ENCODE measurements around the gene NLRP1. TPM values are rescaled to one million over a fixed set of nuclear protein-coding genes. Genes with fewer than 3 reads are reported as not detected.
"Not testable (repeated sequence)": the region's sequence is repeated elsewhere in the genome, so short reads cannot be mapped to it uniquely, and the experiment has no call there.

Gene NLRP1
- total RNA-seq, 1 donor from 2014 or later, result 5.8 TPM

GRCh38 chr17:5587438-5588032 lies 3.2 kb upstream of the NLRP1 start:
- peak; percentile 50 to 70 for DNase-seq (ENCODE audit: low read depth in 2 of 2)

- DNase-seq (ENCODE audit: low read depth in 2 of 2), result no peak
These were observed 1.7 kb upstream of the NLRP1 start for GRCh38 chr17:5585836-5586521.

- no peak for DNase-seq (ENCODE audit: low read depth in 2 of 2)
These were observed 1.0 kb upstream of the NLRP1 start for GRCh38 chr17:5585287-5585794.

GRCh38 chr17:5583426-5584382 lies 605 bp downstream of the NLRP1 start:
- DNase-seq (ENCODE audit: low read depth in 2 of 2), result peak in 1 of 2 donors; percentile 23

GRCh38 chr17:5582209-5583185 lies 1.8 kb downstream of the NLRP1 start:
- DNase-seq (ENCODE audit: low read depth in 2 of 2), result no peak

GRCh38 chr17:5581655-5582054 lies 2.7 kb downstream of the NLRP1 start:
- no peak for DNase-seq (ENCODE audit: low read depth in 2 of 2)

- no peak for DNase-seq (ENCODE audit: low read depth in 2 of 2)
These were observed 3.3 kb downstream of the NLRP1 start for GRCh38 chr17:5580969-5581368.

- no peak for DNase-seq (ENCODE audit: low read depth in 2 of 2)
These were observed 3.9 kb downstream of the NLRP1 start for GRCh38 chr17:5580367-5580766.

- DNase-seq (ENCODE audit: low read depth in 2 of 2), result not testable (repeated sequence)
These were observed 5.5 kb downstream of the NLRP1 start for GRCh38 chr17:5578768-5579167.

- DNase-seq (ENCODE audit: low read depth in 2 of 2), result not testable (repeated sequence)
These were observed 11.3 kb downstream of the NLRP1 start for GRCh38 chr17:5573017-5573416.

- DNase-seq (ENCODE audit: low read depth in 2 of 2), result no peak
These were observed 13.0 kb downstream of the NLRP1 start for GRCh38 chr17:5571281-5571680.

- no peak for DNase-seq (ENCODE audit: low read depth in 2 of 2)
These were observed 18.5 kb downstream of the NLRP1 start for GRCh38 chr17:5565808-5566207.

- peak in 1 of 2 donors; percentile 18 for DNase-seq (ENCODE audit: low read depth in 2 of 2)
These were observed 20.9 kb downstream of the NLRP1 start for GRCh38 chr17:5563456-5563855.

- no peak for DNase-seq (ENCODE audit: low read depth in 2 of 2)
These were observed 21.5 kb downstream of the NLRP1 start for GRCh38 chr17:5562661-5563360.

- DNase-seq (ENCODE audit: low read depth in 2 of 2), result no peak
These were observed 22.4 kb downstream of the NLRP1 start for GRCh38 chr17:5561736-5562571.

- DNase-seq (ENCODE audit: low read depth in 2 of 2), result no peak
These were observed 23.8 kb downstream of the NLRP1 start for GRCh38 chr17:5560361-5560988.

GRCh38 chr17:5558815-5559785 lies 25.2 kb downstream of the NLRP1 start:
- no peak for DNase-seq (ENCODE audit: low read depth in 2 of 2)

GRCh38 chr17:5557990-5558389 lies 26.3 kb downstream of the NLRP1 start:
- DNase-seq (ENCODE audit: low read depth in 2 of 2), result no peak

All from dermis microvascular lymphatic vessel endothelial cell (primary cell).